GM10248 (cell line): ENCODE results near the gene ADGB.

Experiments used
- CTCF ChIA-PET: fragments of 300-600 bp; sonication (Branson Sonifier 250); formaldehyde crosslinking; extraction: SDS; loops from one replicate; lab custom pipeline; 2021; ENCODE audit warnings: antibody characterized with exemption; lab: Yijun Ruan, JAX
- POLR2A ChIA-PET: fragments of 350-650 bp; sonication (Branson Sonifier 250); formaldehyde crosslinking; extraction: SDS; loops from one replicate; lab custom pipeline; 2020; ENCODE audit warnings: antibody characterized with exemption; lab: Yijun Ruan, JAX
- DNase-seq: peaks from one replicate; pipeline ENCODE4 v3.0.0; 2012; ENCODE audit errors: extremely low spot score
- TF ChIP-seq, protein P1 (sequence below): IDR thresholded peaks from 2 replicates; pipeline ENCODE4 v1.5.1; 2012; ENCODE audit warnings: mild to moderate bottlenecking, low read depth; ENCODE audit errors: extremely low read depth, missing control alignments, control extremely low read depth

The ADGB gene

DNA sequence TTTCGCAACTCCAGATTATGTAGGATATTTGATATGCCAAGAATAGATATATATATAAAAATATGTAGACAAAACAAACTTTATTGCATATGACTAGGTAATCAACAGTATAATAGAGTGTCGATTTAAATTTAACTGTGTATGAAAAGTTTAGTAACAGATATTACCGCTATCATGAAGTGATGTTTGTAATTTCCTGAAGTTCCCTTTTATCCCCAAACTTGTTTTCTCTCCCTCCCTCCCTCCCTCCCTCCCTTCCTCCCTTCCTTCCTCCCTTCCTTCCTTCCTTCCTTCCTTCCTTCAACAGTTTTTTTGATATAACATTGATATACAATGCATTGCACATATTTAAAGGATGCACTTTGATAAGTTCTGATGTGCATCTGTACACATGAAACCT lies 15.2 kb downstream of the ADGB start:
- TF ChIP-seq, protein P1, sequence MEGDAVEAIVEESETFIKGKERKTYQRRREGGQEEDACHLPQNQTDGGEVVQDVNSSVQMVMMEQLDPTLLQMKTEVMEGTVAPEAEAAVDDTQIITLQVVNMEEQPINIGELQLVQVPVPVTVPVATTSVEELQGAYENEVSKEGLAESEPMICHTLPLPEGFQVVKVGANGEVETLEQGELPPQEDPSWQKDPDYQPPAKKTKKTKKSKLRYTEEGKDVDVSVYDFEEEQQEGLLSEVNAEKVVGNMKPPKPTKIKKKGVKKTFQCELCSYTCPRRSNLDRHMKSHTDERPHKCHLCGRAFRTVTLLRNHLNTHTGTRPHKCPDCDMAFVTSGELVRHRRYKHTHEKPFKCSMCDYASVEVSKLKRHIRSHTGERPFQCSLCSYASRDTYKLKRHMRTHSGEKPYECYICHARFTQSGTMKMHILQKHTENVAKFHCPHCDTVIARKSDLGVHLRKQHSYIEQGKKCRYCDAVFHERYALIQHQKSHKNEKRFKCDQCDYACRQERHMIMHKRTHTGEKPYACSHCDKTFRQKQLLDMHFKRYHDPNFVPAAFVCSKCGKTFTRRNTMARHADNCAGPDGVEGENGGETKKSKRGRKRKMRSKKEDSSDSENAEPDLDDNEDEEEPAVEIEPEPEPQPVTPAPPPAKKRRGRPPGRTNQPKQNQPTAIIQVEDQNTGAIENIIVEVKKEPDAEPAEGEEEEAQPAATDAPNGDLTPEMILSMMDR = no peak
- CTCF ChIA-PET = no interaction called here
- no peak for DNase-seq
- POLR2A ChIA-PET = no interaction called here

DNA sequence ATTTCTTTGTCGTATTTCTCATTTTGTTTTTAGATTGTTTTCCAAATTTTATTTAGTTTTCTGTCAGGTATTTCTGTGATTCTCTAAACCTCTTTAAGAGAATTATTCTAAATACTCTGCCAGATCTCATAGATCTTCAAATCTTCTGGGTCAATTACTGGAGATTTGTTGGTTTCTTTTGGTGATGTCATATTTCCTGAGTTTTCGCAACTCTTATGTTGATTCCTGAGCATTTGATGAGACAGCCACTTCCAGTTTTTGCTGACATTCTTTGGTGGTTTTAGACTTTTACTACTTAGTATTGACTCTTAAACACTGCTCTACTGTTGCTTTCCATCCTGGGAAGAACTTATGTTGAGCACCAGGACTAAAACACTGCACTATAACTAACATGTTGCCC lies 21.9 kb downstream of the ADGB start:
- ChIA-PET CTCF (no interaction called here), POLR2A (no interaction called here)
- TF ChIP-seq, protein P1 = no peak
- no peak for DNase-seq

DNA sequence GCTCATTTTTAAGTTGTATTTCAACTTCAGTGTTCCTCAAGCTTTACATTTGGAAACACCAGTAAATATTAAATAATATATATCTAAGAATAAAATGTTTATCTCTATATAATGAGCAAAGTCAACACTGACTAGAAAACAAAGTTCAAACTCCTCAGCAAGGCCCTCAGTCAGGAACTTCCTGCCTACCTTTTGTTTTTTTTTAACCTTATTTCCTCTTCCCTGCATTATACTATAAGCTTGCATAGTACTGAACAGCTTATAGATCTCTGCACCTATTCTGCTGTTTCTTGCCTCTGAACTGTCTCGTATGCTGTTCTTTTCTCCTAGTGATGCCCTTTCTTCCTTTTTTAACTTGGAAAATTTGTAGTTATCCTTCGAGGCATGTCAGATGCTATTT lies 29.6 kb downstream of the ADGB start:
- no peak for DNase-seq
- TF ChIP-seq, protein P1 = no peak
- POLR2A ChIA-PET = no interaction called here
- CTCF ChIA-PET = no interaction called here

DNA sequence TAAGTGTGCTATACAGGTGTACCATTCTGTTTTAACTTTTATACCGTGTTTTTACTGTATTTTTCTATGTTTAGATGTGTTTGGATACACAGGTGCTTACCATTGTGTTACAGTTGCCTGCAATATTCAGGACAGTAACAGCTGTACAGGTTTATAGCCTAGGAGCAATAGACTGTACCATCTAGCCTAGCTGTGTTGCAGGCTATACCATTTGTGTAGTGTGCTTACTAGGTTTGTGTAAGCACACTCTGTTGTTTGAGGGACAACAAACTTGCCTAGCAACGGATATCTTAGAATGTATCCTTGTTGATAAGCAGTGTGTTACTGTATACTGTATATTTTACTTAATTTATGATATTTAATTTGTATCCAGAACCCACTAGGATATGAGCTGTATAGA lies 35.2 kb downstream of the ADGB start:
- TF ChIP-seq, protein P1 = no peak
- POLR2A ChIA-PET = no interaction called here
- CTCF ChIA-PET = interaction anchor here (0.8 kb wide), 1 partner anchor 19 kb away, joined by 3 read pairs; no protein-coding TSS in a partner anchor
- DNase-seq = no peak

DNA sequence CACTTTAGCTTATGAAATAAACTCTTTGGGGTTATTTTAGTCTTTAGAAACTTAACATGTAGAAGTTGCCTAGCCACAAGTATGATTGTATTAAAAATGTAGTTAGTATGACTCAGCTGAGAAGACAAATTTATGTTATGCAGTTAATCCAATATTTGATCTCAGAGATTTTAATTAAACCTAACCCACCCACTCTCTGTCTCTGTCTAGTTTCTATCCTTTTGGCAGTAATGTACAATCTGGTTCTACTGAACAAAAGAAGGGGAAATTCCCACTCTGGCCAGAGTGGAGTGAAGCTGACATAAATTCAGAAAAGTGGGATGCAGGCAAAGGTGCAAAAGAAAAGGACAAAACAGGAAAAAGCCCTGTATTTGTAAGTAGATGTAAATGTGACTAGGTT lies 36.4 kb downstream of the ADGB start:
- ChIA-PET POLR2A (no interaction called here), CTCF (no interaction called here)
- TF ChIP-seq, protein P1 = no peak
- no peak for DNase-seq

DNA sequence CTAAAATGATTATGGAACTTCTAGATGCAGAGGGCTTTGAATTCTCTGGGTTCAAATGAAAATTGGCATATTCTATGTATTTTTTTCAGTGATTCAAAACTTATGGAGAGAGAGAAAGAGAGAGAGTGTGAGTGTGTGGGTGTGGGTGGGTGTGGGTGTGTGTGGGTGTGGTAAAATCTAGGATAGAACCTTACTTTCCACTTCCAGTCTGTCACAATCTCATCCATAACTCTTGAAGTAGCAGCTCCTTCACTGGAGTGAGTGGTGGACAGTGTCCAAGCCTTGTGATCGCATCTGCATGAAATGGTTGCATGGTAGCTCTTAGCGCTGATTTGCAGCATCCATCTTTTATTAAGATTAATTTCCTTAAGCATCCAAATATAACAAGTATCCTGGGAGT lies 37.7 kb downstream of the ADGB start:
- DNase-seq = no peak
- ChIA-PET CTCF (interaction anchor here (0.8 kb wide), 1 partner anchor 74 kb away, joined by 3 read pairs; no protein-coding TSS in a partner anchor), POLR2A (no interaction called here)
- TF ChIP-seq, protein P1 = no peak
